ENCODE measurements around the gene TMEM198.

TMEM198 gene

GRCh38 chr2:219569635-219570034 lies 25.8 kb downstream of the TMEM198 start:
- no peak for DNase-seq (ENCODE audit: low spot score in 2 of 2)
- Mint-ChIP-seq H3K9me3 (no peaks in the 10 kb centered on the region), H3K4me1 (no peaks in the 10 kb centered on the region), H3K36me3 (no peaks in the 10 kb centered on the region), H3K4me3 (peak overlapping the region; percentile 42), H3K27ac (no peak overlapping the region)
- no peak for ATAC-seq

DNA sequence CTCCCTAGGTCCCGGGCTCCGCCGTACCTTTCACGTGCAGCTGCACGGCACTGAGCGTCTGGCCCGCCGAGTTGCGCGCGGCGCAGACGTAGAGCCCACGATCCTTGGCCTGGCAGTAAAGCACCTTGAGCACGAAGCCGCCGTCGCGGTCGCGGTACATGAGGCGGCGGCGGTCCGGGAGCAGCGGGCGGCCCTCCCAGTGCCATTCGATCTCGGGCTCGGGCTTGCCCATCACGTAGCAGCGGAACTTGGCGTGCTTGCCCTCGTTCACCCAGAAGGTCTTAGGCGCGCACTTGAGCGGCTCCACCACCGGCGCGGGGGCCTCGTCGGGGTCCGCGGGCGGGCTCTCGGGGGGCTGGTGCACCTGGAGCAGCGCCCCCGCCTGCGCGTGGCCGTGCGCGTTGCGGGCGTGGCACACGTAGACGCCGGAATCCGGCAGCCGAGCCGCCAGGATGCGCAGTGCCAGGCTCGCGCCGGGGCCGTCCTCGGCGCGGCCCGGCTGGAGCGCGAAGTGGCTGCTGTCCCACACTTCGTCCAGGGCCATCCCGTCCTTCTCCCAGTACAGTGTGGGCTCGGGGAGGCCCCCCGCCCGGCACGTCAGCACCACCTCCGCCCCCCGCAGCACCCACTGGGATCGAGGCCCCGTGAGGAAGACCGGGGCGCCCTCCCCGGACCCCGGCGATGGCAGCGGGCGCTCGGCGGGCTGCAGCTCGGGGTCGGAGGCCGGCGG lies 26.5 kb downstream of the TMEM198 start:
- Mint-ChIP-seq H3K9me3 (no peaks in the 10 kb centered on the region), H3K27ac (no peak overlapping the region), H3K4me1 (no peaks in the 10 kb centered on the region), H3K36me3 (no peaks in the 10 kb centered on the region), H3K4me3 (peak overlapping the region; percentile 42)
- no peak for DNase-seq (ENCODE audit: low spot score in 2 of 2)
- ATAC-seq = no peak

GRCh38 chr2:219570924-219571310 lies 27.1 kb downstream of the TMEM198 start:
- peak overlapping the region; percentile 42 for H3K4me3 Mint-ChIP-seq
- ATAC-seq (no peak), DNase-seq (ENCODE audit: low spot score in 2 of 2) (no peak)
- H3K4me1 Mint-ChIP-seq = no peaks in the 10 kb centered on the region
- H3K36me3 Mint-ChIP-seq = no peaks in the 10 kb centered on the region
- H3K9me3 Mint-ChIP-seq = no peaks in the 10 kb centered on the region
- no peak overlapping the region for H3K27ac Mint-ChIP-seq

DNA sequence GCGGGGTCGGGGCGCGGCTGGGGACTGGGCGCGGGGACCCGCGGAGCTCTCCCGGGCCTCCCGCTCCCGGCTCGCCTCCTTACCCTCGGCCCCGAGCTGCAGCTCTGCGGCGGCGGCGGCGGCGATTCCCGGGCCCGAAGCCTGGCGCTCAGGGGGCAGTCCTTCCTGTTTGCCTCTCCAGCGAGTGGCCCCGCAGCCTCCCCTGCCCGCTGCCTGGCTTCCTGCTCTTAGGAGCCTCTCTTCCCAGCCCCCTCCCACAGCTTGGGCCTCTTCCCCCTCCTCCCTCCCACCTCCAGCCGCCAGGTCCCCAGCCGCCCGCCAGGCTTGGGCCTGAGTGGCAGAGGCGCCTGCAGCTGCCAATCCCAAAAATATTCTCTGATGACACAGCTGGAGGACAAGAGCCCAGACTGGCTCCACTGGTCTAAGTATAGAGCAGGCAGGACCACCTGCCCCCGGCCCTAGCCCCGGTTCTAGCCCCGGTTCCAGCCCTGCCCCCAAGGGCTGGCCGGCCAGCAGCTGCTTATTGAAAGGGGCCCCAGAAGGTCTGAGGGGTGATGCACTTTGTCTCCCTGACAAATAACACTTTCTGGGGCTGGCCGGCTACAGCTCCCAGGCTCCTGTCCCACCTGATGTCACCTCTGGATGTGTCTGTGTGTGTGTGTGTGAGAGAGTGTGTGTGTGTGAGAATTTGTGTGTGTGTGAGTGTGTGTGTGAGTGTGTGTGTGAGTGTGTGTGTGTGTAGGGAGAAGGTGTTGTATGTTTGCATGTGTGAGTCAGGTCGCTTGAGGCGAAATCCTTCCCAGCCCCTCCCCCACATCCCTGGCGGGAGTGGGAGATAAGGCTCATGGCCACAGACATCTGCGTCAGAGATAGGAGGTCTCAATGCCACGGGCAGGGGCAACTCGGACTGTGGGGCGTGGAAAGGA lies 27.7 kb downstream of the TMEM198 start, which contains the start of gene OBSL1:
Gene OBSL1 (minus strand): TSS at position 229 of the 926 bp plus-strand sequence. CDS start 307 bp downstream, outside the sequence.
- ATAC-seq (no peak), DNase-seq (ENCODE audit: low spot score in 2 of 2) (no peak)
- Mint-ChIP-seq H3K9me3 (no peaks in the 10 kb centered on the region), H3K4me3 (peak within 1 kb of the TSS; percentile 42), H3K27ac (no peak within 1 kb of the TSS), H3K36me3 (no peaks in the 10 kb centered on the region), H3K4me1 (no peaks in the 10 kb centered on the region)

DNA sequence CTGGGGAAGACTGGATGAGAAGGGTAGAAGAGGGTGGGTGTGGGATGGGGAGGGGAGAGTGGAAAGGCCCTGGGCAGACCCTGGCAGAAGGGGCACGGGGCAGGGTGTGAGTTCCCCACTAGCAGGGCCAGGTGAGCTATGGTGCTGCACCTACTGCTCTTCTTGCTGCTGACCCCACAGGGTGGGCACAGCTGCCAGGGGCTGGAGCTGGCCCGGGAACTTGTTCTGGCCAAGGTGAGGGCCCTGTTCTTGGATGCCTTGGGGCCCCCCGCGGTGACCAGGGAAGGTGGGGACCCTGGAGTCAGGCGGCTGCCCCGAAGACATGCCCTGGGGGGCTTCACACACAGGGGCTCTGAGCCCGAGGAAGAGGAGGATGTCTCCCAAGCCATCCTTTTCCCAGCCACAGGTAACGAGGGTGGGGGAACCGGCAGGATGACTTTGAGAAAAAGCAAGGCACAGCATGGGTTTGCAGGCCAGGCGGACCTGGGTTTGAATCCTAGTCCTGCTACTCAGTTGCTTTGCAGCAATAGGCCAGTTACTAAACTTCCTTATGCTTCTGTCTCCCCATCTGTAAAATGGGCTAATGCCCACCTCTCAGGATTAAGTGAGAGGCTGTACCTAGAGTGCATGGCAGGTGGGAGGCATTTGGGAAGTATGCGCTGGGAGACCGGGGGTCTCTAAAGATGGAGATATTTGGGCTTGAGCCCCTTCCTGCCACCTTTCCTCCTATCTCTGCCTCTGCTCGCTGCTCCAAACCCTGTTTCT lies 28.6 kb downstream of the TMEM198 start, which contains the start of gene INHA:
Gene INHA (plus strand): TSS at position 74 of the 765 bp plus-strand sequence. CDS start 65 bp downstream, at position 139.
- no peak for ATAC-seq
- H3K4me3 Mint-ChIP-seq = peak within 1 kb of the TSS; percentile 42
- no peaks in the 10 kb centered on the region for H3K9me3 Mint-ChIP-seq
- H3K4me1 Mint-ChIP-seq = no peaks in the 10 kb centered on the region
- no peak for DNase-seq (ENCODE audit: low spot score in 2 of 2)
- H3K27ac Mint-ChIP-seq = no peak within 1 kb of the TSS
- no peaks in the 10 kb centered on the region for H3K36me3 Mint-ChIP-seq

DNA sequence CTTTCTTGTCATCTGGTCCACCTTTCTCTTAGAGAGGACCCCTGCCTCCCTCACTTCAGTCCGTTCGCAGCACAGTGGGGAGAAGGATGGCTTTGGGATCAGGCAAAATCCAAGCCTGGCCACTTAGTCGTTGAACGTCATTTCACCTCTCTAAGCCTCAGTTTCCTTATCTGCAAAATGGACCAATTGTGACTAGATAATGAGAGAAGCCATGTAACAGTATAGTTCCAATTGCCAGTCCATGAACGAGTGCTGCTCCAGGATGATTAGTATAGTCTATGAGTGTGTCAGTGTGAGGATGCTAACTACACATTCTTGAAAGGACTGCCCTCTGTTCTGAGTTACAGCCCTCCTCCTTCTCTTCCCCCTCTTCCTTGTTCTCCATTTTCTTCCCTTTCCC lies 29.3 kb downstream of the TMEM198 start:
- ATAC-seq = no peak
- Mint-ChIP-seq H3K36me3 (no peaks in the 10 kb centered on the region), H3K27ac (no peak overlapping the region), H3K4me3 (no peak overlapping the region), H3K9me3 (no peaks in the 10 kb centered on the region), H3K4me1 (no peaks in the 10 kb centered on the region)
- DNase-seq (ENCODE audit: low spot score in 2 of 2) = no peak

- no peaks in the 10 kb centered on the region for H3K36me3 Mint-ChIP-seq
- DNase-seq (ENCODE audit: low spot score in 2 of 2) (no peak), ATAC-seq (no peak)
- no peak overlapping the region for H3K4me3 Mint-ChIP-seq
- no peaks in the 10 kb centered on the region for H3K4me1 Mint-ChIP-seq
- no peak overlapping the region for H3K27ac Mint-ChIP-seq
- H3K9me3 Mint-ChIP-seq = no peaks in the 10 kb centered on the region
Measured at GRCh38 chr2:219574484-219575311, 30.9 kb downstream of the TMEM198 start.

DNA sequence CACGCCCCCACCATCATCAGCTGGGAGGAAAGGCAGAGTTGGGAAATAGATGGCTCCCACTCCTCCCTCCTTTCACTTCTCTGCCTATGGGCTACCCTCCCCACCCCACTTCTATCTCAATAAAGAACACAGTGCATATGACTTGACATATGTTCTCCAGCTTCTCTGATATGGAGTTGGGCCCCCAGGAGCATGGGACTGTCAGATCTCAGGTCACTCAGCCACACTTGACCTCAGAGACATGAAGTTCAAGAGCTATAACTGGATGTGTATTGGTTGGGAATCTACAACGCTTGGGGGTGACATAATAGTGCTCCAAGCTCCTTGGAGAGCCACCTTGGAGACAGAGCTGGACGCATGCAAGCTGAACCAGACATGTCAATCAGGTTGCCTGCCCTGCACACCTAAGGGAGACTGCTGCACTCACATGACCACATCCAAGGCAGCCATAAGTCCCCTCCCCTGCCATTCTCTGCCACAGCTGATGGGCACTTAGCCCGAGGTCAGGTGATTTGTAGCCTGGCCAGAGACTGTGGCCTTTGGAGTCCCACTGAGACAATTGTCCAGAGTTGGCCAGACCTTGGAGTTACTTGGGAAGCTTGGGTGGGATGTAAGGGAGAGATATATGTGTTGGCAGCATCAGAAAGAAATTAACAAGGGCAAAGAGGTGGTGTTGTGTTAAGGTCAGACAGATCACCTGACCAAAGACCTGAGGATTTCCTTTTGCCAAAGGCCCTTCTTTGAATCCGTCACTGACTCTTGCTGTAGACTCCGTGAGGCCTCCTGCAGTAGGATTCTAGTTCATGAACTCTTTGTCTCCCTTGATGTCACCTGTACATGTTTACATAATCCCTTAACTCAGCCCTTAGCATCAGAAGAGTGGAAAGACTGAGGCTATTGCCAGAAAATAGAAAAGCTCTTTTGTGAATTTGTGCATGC lies 32.0 kb downstream of the TMEM198 start:
- Mint-ChIP-seq H3K9me3 (no peaks in the 10 kb centered on the region), H3K36me3 (no peaks in the 10 kb centered on the region), H3K4me3 (no peak overlapping the region), H3K4me1 (no peaks in the 10 kb centered on the region), H3K27ac (no peak overlapping the region)
- no peak for ATAC-seq
- DNase-seq (ENCODE audit: low spot score in 2 of 2) = no peak

DNA sequence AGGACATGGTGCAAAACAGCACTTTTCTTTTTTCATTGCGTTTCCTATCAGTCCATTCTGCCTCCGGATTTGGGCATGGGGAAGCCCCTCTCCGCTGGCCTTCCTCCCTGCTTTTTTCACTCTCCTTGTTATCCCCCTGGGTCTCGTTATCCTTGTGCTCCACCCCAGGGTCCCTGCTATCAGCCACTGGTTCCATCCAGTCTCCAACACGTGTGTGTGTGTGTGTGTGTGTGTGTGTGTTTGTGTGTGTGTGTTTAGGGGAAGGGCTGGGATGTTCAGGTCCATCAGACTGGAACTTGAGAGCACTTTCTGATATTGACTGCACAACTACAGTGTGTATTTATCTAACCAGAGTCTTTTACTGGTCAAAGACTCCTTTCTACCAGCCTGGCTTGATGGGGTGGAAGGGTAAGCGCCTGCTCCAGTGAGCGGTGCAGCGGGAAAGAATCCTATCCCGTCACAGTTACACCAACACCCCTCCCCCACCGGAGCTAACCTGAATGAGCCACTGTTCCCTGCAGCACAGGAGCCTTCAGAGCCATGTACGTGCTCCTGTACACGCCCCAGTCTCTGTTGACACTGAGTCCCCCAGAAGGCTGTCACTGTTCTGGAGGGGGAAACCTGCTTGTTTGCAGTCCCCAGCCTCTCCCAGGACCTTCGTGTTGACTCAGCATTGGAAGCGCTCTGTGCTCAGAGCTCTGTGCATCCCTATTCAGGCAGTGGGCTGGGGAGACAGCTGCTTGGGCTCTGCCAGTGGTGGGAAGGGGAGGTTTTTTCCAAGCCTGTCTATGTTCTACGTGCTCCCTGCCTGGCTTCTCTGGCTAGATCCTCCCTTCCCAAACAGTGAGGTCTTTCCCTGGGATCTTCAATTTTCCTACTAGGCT lies 32.9 kb downstream of the TMEM198 start:
- Mint-ChIP-seq H3K36me3 (no peaks in the 10 kb centered on the region), H3K4me1 (no peaks in the 10 kb centered on the region), H3K27ac (no peak overlapping the region), H3K4me3 (no peak overlapping the region), H3K9me3 (no peaks in the 10 kb centered on the region)
- DNase-seq (ENCODE audit: low spot score in 2 of 2) (no peak), ATAC-seq (peak; percentile 43)

DNA sequence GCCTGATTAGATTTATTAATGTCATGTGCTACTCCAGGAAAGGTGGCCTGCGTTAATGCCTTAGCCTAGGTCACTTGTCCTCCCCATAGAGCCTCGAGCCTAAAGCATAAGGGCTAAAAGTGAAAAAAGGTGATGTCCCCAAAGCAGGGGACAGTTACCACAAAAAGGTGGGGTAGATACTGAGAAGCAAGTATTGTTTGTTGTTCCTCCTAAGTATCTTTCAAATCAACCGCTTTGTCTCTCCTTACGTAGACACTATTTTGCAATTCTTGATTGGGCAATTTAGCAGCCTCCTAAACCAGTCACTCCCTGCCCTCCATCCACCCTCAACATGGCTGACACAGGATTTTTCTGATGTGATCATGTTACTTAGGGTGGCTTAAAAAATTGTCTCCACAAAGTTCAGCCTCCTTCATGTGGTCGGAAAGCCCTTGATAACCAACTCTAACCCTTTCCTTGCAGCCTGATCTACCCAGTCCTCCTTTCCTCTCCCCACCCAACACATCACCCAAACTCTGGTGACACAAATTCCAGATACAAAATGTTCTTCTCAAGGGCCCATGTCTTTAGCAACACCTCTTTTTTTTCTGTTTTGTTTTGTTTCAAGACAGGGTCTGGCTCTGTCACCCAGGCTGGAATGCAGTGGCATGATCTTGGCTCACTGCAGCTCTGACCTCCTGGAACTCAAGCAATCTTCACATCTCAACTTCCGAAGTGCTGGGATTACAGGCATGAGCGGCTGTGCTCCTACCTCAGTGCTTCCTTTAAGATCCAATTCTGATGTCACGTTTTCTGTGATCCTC lies 35.2 kb downstream of the TMEM198 start:
- DNase-seq (ENCODE audit: low spot score in 2 of 2) (no peak), ATAC-seq (no peak)
- Mint-ChIP-seq H3K4me3 (no peak overlapping the region), H3K36me3 (no peaks in the 10 kb centered on the region), H3K4me1 (no peaks in the 10 kb centered on the region), H3K9me3 (no peaks in the 10 kb centered on the region), H3K27ac (no peak overlapping the region)

DNA sequence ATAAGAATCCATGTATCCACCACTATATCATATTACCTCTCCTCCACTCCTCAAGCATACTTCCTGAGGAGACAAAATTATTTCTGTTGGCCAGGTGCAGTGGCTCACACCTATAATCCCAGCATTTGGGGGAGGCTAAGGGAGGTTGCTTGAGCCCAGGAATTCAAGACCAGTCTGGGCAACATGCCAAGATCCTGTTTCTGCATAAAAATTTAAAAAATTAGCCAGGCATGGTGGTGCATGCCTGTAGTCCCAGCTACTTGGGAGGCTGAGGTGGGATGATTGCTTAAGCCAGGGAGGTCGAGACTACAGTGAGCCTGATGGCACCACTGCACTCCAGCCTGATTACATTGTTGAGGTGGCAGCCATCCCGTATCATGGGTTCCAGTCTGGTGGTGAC lies 37.5 kb downstream of the TMEM198 start:
- H3K36me3 Mint-ChIP-seq = no peaks in the 10 kb centered on the region
- H3K4me1 Mint-ChIP-seq = no peaks in the 10 kb centered on the region
- H3K9me3 Mint-ChIP-seq = no peaks in the 10 kb centered on the region
- H3K27ac Mint-ChIP-seq = no peak overlapping the region
- ATAC-seq (no peak), DNase-seq (ENCODE audit: low spot score in 2 of 2) (no peak)
- H3K4me3 Mint-ChIP-seq = no peak overlapping the region

DNA sequence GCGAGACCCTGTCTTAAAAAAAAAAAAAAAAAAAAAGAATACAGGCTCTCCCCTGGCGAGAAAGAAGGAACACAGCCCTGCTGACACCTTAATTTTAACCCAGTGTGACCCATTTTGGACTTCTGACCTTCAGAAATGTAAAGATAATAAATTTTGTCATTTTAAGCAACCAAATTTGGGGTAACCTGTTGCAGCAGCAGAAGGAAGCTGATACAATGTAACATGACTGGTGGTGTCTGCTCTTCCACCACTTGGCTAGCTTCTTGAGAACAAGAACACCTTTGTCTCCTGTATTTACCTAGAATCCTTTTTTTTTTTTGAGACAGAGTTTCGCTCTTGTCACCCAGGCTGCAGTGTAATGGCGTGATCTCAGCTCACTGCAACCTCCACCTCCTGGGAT lies 47.3 kb downstream of the TMEM198 start:
- Mint-ChIP-seq H3K27ac (no peak overlapping the region), H3K4me1 (no peaks in the 10 kb centered on the region), H3K36me3 (no peaks in the 10 kb centered on the region), H3K4me3 (no peak overlapping the region), H3K9me3 (no peaks in the 10 kb centered on the region)
- DNase-seq (ENCODE audit: low spot score in 2 of 2) (no peak), ATAC-seq (no peak)

Measured in stimulated activated effector memory CD8-positive, alpha-beta T cell treated with anti-CD3 and anti-CD28 coated beads, Interleukin-12 subunit alpha, Interleukin-12 subunit beta, amount 100 ng/mL, for 72 hours (primary cell).